Measurements from ENCODE around the gene TUBA4A.
"Not testable (repeated sequence)": the region's sequence is repeated elsewhere in the genome, so short reads cannot be mapped to it uniquely, and the experiment has no call there.

Gene TUBA4A

DNA sequence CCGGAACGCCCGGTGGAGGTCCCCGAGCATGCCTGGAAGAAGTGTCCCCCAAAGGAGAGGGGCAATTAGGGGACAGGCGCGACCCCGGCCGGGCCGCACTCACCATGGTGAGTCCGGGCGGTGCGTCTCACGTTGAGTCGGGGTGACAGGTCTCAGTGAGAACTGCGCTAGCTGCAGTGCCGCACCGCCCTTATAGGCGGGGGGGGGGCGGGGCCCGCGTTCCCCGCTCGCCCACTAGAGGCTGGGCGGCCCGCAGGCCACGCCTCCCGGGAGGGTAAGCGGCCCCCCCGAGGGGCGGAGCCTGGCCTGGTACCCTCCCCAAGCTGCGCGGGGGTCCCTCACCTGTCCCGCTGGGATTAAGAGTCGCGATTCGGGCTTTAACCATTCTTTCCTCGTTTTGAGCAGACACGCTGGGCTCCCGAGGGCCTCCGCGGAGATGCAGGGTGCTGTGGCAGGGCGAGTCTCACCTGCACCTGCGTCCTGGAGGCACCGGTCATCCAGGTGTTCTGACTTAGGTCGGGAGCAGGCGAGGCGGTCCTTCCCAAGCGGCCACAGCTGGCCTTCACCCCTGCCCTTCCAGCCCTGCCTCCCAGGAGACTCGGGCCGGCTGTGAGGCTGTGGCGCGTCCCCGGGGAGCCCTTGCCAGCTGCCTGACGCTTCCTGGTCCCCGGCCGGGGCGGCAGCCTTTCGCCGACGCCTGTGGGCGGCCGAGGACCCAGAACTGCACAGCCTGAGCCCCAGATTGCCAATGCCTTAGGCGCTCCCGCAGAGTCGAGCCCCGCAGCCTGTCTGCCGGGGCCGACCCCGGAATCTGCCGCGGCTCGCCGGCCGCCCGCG, at the start of gene TUBA4A:
TSS of gene TUBA4A (minus strand) at position 166 of the 837 bp plus-strand sequence. CDS start at position 106, 60 bp downstream.
- peak; percentile 89 for DNase-seq (ENCODE audit: low read depth)

DNA sequence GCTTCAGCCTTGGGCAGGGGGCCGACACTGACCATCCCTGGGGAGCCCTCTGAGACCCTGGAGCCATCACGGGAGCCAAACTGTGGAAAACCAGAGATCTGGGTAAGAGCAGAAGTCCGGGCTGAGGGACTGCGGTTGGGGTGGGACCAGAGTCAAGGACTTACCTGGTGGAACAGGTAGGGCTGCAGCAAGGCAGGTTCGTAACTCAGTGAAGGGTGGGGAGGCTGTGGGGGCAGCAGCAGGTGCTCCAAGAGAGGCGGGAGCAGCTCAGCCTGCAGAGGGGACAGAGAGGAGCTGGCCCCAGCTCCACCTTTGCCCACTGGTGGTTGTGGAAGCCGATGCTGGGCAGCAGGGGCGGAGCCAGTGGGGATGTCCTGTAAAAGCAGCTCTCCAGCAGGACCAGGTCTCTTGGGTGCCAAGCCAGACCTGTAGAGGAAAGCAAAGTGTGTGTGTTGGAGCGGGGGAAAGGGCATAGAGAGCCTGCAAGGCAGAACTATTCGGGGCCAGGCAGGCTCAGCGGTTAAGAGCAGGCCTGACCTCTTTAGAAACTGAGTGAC, 48.8 kb upstream of the TUBA4A start:
- DNase-seq (ENCODE audit: low read depth) = no peak

DNA sequence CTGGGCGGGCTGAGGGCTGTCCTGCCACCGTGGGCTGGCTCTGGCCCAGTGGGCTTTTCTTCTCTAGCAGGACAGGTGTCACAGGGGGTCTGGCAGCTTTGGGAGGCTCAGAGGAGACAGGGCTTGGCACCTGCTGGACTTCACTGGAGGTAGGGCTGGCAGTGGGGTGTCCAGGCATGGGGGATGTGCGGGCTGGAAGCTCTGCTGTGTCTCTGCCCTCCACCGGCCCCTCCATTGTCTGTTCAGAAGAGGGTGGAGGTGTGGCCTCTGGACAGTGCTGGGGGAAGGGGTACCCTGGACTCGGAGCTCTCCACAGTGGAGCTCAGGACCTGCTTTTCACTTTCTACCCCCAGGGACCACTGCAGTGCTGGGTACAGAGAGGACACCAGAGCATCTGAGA, 46.3 kb upstream of the TUBA4A start:
- no peak for DNase-seq (ENCODE audit: low read depth)

- no peak for DNase-seq (ENCODE audit: low read depth)
Observed at GRCh38 chr2:219299372-219299760, 45.6 kb upstream of the TUBA4A start.

DNA sequence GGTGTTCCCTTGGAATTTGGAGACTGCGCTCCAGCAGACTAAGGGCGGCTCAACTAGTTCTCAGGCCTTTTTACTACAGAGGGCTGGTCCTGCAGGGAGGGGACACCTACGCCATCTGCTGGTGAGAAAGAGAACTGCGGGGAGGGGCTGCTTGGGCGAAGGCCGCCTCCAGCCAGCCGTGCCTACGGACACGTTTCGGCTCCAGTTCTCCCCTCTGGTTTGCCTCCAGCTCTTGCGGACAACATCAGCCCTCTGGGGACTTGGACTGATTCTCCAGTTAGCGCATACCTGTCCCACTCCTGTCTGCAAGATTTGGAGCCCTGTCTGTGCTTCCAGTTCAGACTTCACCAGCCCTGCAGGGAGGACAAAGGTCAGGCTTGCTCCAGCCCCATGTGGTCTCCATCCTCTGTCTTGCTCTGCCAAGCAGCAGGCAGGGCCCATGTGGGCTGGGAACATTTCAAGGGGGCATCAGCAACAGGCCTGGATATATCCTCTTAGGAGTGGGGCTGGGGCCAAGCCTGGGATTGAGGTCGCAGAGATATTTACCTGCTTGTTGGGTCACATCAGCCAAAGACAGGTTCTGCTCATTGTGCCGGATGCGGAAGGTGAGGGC, 45.1 kb upstream of the TUBA4A start:
- DNase-seq (ENCODE audit: low read depth) = peak; percentile 86

GRCh38 chr2:219297766-219298456, 44.2 kb upstream of the TUBA4A start:
- DNase-seq (ENCODE audit: low read depth) = no peak

DNA sequence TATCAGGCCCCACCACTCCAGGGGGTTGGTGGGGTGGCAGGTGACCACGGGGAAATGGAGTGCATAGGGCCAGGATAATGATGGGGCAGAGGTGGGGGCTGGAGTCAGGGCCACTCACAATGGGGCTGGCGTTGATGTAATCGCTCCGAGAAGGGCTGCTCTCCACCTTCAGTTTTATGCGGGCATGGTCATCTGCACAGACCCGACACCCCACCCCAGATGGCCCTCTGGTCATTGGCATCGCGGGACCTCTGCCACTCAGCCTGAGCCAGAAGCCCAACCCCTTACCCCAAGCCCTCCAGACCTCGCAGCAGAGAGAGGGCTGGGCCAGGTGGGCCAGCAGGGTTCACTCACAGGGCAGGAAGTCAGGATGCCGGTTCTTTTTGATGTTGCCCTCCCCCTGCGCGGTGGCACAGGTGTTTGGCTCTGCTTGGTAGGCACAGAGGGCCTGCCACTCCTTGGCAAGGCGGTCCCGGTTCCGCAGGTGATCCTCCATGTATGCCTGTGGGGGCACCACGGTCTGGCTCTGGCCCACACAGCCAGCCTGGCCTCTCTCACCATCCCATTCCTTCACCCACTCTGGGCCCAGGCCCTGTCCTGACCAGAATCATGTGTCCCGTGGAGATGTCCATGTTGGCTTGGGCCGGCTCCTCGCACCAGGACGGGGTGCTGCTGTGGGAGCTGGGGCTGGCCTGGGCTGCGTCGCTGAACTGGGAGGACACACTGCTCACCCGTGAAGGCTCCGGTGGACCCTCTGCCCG, 43.1 kb upstream of the TUBA4A start:
- DNase-seq (ENCODE audit: low read depth) = no peak

GRCh38 chr2:219296142-219296541, 42.4 kb upstream of the TUBA4A start:
- no peak for DNase-seq (ENCODE audit: low read depth)

- peak; percentile 89 for DNase-seq (ENCODE audit: low read depth)
Observed at GRCh38 chr2:219294356-219295351, 40.9 kb upstream of the TUBA4A start.

DNA sequence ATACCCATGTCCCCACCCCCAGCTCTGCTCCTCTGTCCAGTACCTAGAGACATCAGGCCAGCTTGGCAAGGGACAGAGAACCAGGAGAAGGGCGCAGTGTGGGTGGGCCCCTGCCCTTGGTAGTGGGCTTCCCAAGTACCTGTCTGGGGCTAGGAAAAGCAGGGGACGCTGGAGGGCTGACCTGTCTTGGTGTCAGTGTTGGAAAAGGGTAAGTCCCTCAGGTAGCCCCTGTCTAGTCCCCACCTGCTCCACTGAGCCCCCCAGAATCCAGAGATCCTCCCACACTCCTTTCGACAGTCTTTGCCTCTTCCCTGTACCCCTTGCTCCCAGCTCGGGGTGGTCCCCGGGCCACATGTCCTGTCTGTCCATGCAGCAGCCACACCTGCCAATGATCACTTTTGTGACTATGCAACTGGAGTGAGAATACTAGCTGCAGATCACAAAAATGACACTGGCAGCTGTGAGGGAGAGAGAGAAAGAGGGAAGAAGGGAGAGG, 40.1 kb upstream of the TUBA4A start:
- DNase-seq (ENCODE audit: low read depth) = no peak

- DNase-seq (ENCODE audit: low read depth) = no peak
Observed at GRCh38 chr2:219292616-219293015, 38.9 kb upstream of the TUBA4A start.

DNA sequence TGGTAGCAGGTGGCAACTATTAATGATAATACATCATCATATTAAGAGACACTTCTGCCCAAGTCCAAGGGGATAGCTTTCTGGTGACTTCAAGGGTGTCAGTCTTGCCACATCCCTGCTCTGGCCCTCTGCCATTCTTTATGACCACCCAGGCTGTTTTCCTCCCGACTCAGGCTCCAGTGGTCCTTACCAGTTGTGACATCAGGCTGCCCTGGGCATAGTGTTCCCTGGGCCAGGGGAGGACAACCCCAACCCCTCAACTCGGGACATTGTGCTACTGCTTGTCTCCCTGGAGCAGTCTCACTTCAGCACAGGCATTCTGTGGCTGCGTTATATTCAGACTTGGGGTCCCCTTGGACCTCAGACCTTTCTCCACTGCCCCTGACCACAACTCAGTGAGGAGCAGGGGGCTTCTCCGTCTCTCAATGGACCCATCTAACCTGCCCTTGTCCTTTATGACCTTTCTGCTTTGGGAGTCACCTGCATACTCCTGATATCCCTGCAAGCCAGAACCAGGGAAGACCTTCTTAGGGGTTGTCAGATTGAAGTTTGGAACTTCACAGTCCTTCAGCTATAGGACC, 38.3 kb upstream of the TUBA4A start:
- no peak for DNase-seq (ENCODE audit: low read depth)

GRCh38 chr2:219291394-219291793, 37.7 kb upstream of the TUBA4A start:
- DNase-seq (ENCODE audit: low read depth) = no peak

DNA sequence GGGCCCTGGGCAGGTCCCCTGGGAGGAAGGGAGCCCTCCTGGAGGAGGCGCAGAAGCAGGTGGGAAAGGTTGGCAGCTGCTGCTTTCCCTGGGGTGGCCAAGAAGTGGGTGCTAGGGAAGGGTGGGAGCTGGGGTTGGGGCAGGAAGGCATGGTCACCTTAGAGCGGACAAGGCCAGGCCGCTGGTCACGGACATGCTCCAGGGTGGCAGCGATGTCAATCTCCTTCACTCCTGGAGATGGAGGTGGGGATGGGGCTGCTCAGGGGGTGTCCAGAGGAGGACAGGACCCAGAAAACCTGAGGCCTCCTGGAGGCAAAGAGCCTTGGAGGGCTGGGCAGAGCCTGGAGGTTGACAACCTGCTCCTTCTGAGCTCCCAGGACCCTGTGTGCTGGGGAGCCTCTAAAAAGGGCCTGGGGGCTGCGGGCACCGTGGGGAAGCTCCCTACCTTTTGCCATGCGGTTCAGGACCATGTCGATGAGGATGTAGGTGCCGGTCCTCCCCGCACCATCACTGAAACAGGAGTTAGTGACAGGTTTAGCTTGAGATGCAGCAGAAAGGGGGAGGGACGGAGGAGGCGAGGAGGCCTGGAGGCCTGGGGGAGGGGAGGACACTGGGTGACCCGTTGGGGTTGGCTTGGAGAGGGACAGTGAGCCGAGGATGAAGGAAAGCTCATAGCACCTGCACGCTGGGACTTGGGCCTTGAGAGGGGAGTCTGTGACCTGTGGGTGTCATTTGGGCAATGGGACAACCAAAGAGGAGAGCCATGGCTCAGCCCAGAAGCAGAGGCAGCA, 36.9 kb upstream of the TUBA4A start:
- no peak for DNase-seq (ENCODE audit: low read depth)

GRCh38 chr2:219289537-219290361, 36.0 kb upstream of the TUBA4A start:
- DNase-seq (ENCODE audit: low read depth) = no peak

- DNase-seq (ENCODE audit: low read depth) = no peak
Observed at GRCh38 chr2:219289195-219289536, 35.4 kb upstream of the TUBA4A start.

GRCh38 chr2:219287580-219288265, 34.0 kb upstream of the TUBA4A start:
- DNase-seq (ENCODE audit: low read depth) = no peak

DNA sequence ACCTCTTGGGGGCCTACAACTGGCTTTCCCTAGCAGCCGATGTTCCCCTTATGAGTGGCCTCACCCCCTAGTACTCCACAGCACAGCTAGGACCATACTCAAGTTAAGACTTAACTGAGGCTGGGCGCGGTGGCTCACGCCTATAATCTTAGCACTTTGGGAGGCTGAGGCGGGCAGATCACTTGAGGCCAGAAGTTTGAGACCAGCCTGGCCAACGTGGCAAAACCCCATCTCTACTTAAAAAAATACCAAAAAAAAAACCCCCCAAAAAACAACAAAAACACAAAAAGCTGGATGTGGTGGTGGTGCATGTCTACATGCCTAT, 33.4 kb upstream of the TUBA4A start:
- not testable (repeated sequence) for DNase-seq (ENCODE audit: low read depth)

Measured in activated T-cell treated with anti-CD3 and anti-CD28 coated beads for 48 hours (primary cell).